SK-N-SH (cell line): ENCODE results near the gene LMX1A. TPM values are rescaled to one million over a fixed set of nuclear protein-coding genes. Genes with fewer than 3 reads are reported as not detected.

Source experiments
- CTCF ChIA-PET: fragments of 300-600, 350-600 bp; formaldehyde crosslinking; extraction: SDS; loops from one replicate; lab custom pipeline; 2021; lab: Yijun Ruan, JAX
- POLR2A ChIA-PET: fragments of 350-600 bp; sonication (Branson Sonifier 250); formaldehyde crosslinking; extraction: SDS; loops from one replicate; lab custom pipeline; 2020; ENCODE audit warnings: antibody characterized with exemption, inconsistent platforms; lab: Yijun Ruan, JAX
- DNase-seq: peaks from one replicate; pipeline ENCODE4 v3.0.0; 2012
- H2AFZ ChIP-seq: fragments of 200-600 bp; sonication (generic); 2 replicates; pipeline ENCODE4 v1.8.1; 2016; ENCODE audit warnings: antibody characterized with exemption, mild to moderate bottlenecking, low read depth
- H3F3A ChIP-seq: fragments of 200-600 bp; sonication (generic); replicated peaks from 2 replicates; pipeline ENCODE3; 2016; ENCODE audit warnings: antibody characterized with exemption, mild to moderate bottlenecking; ENCODE audit not compliant: insufficient read depth
- H3K27ac ChIP-seq, 2 experiments: fragments of 200-500 bp in 1 of 2; fragments of 200-600 bp in 1 of 2; sonication (Bioruptor generic) in 1 of 2; sonication (generic), shearing (Covaris generic) in 1 of 2; 2 replicates each; pipeline versions ENCODE4 v1.5.1 to v1.6.1; 2014 to 2016; ENCODE audit warnings: low read depth in 2 of 2, inconsistent platforms in 1 of 2, low read length in 1 of 2, mild to moderate bottlenecking in 1 of 2, mixed read lengths in 1 of 2
- H3K27me3 ChIP-seq: fragments of 200-600 bp; sonication (generic), shearing (Covaris generic); 2 replicates; pipeline ENCODE4 v1.6.1; 2016; ENCODE audit warnings: mixed run types; ENCODE audit not compliant: insufficient read depth
- H3K36me3 ChIP-seq, 2 experiments: fragments of 200-500 bp in 1 of 2; fragments of 200-600 bp in 1 of 2; sonication (Bioruptor generic) in 1 of 2; sonication (generic) in 1 of 2; replicated peaks in 1 of 2; 2 replicates each; pipeline versions ENCODE3 to v1.5.1; 2014 to 2016; ENCODE audit warnings: low read length in 1 of 2, mild to moderate bottlenecking in 1 of 2; ENCODE audit not compliant: insufficient read depth in 2 of 2, control insufficient read depth in 1 of 2
- H3K4me1 ChIP-seq, 2 experiments: fragments of 200-500 bp in 1 of 2; fragments of 200-600 bp in 1 of 2; sonication (Bioruptor generic) in 1 of 2; sonication (generic), shearing (Covaris generic) in 1 of 2; 2 replicates each; pipeline versions ENCODE4 v1.5.1 to v1.6.1; 2014 to 2016; ENCODE audit warnings: low read depth in 1 of 2, low read length in 1 of 2, mixed run types in 1 of 2; ENCODE audit not compliant: insufficient read depth in 2 of 2, control insufficient read depth in 1 of 2
- H3K4me2 ChIP-seq: fragments of 200-600 bp; sonication (generic), shearing (Covaris generic); 2 replicates; pipeline ENCODE4 v1.6.1; 2017; ENCODE audit warnings: mixed run types
- H3K4me3 ChIP-seq, 2 experiments: fragments of 200-500 bp in 1 of 2; fragments of 200-600 bp in 1 of 2; sonication (Bioruptor generic) in 1 of 2; sonication (generic), shearing (Covaris generic) in 1 of 2; 2 replicates each; pipeline versions ENCODE4 v1.5.1 to v1.8.1; 2014 to 2016; ENCODE audit warnings: low read depth in 2 of 2, inconsistent platforms in 1 of 2, low read length in 1 of 2, mild to moderate bottlenecking in 1 of 2, mixed read lengths in 1 of 2, moderate library complexity in 1 of 2
- H3K79me2 ChIP-seq: fragments of 200-600 bp; sonication (generic); 2 replicates; pipeline ENCODE4 v1.8.1; 2017; ENCODE audit warnings: mild to moderate bottlenecking; ENCODE audit not compliant: insufficient read depth
- H3K9ac ChIP-seq: fragments of 200-600 bp; sonication (generic); 2 replicates; pipeline ENCODE4 v1.6.1; 2017; ENCODE audit warnings: mixed run types
- H3K9me2 ChIP-seq: fragments of 200-600 bp; sonication (generic); 2 replicates; pipeline ENCODE4 v1.6.1; 2017; ENCODE audit warnings: mixed run types
- H3K9me3 ChIP-seq: fragments of 200-600 bp; sonication (generic); 2 replicates; pipeline ENCODE4 v1.6.1; 2017; ENCODE audit warnings: mixed run types, mild to moderate bottlenecking, moderate library complexity
- H4K20me1 ChIP-seq: fragments of 200-600 bp; sonication (generic); 2 replicates; pipeline ENCODE4 v1.6.1; 2017; ENCODE audit warnings: mild to moderate bottlenecking, mixed run types; ENCODE audit not compliant: insufficient read depth
- ELF1 ChIP-seq: IDR thresholded peaks from 2 replicates; pipeline ENCODE4 v1.4.0; 2012
- EP300 ChIP-seq, 2 experiments: IDR thresholded peaks; 2 replicates each; pipeline versions ENCODE4 v1.4.0 to v1.6.1; 2012; ENCODE audit warnings: borderline replicate concordance in 1 of 2, low read depth in 1 of 2, low read length in 1 of 2
- FOSL2 ChIP-seq: IDR thresholded peaks from 2 replicates; pipeline ENCODE4 v1.4.0; 2012; ENCODE audit warnings: low read depth, mild to moderate bottlenecking, moderate library complexity, borderline replicate concordance
- FOXJ3 ChIP-seq: sonication (generic); formaldehyde crosslinking; IDR thresholded peaks from 2 replicates; pipeline ENCODE4 v1.5.1; 2020; ENCODE audit warnings: mild to moderate bottlenecking, missing genetic modification reagents
- GABPA ChIP-seq: IDR thresholded peaks from 2 replicates; pipeline ENCODE4 v1.4.0; 2012; ENCODE audit warnings: low read depth, mild to moderate bottlenecking
- GATA2 ChIP-seq: sonication (generic); formaldehyde crosslinking; IDR thresholded peaks from 2 replicates; pipeline ENCODE4 v1.5.0; 2020; ENCODE audit warnings: mild to moderate bottlenecking, missing genetic modification reagents
- MEF2A ChIP-seq: IDR thresholded peaks from 2 replicates; pipeline ENCODE4 v1.4.0; 2012; ENCODE audit warnings: low read depth, borderline replicate concordance
- MXI1 ChIP-seq: IDR thresholded peaks from 2 replicates; pipeline ENCODE4 v1.6.1; 2012; ENCODE audit warnings: mild to moderate bottlenecking, low read depth, low read length, improper control_type of control experiment
- NRF1 ChIP-seq: IDR thresholded peaks from 2 replicates; pipeline ENCODE4 v1.6.1; 2012; ENCODE audit warnings: low read depth, mild to moderate bottlenecking, low read length
- POLR2AphosphoS5 ChIP-seq: IDR thresholded peaks from 2 replicates; pipeline ENCODE4 v1.6.1; 2012; ENCODE audit warnings: low read depth, low read length
- TCF12 ChIP-seq: IDR thresholded peaks from 2 replicates; pipeline ENCODE4 v1.4.0; 2012
- USF1 ChIP-seq: IDR thresholded peaks from 2 replicates; pipeline ENCODE4 v1.4.0; 2012; ENCODE audit warnings: low read depth, borderline replicate concordance
- USF2 ChIP-seq: fragments of 150-350 bp; IDR thresholded peaks from 2 replicates; pipeline ENCODE4 v1.6.1; 2017; ENCODE audit warnings: antibody characterized with exemption, low read length, low read depth, borderline replicate concordance
- ZBTB33 ChIP-seq: IDR thresholded peaks from 2 replicates; pipeline ENCODE4 v1.4.0; 2012; ENCODE audit warnings: low read depth, borderline replicate concordance
- WGBS: methylation state at CpG from one replicate; pipeline ENCODE4 v1.1.6; 2017; ENCODE audit warnings: low lambda C conversion rate; 5-methylcytosine and 5-hydroxymethylcytosine counted together
- polyA plus RNA-seq, 3 experiments: library from polyadenylated mRNA; depleted of rRNA; stranded (reverse); fragments of >200 nt; gene quantifications; 2 replicates each; pipeline ENCODE4 v1.2.3, GENCODE V29; 2012
- TF ChIP-seq, protein P1 (sequence below): IDR thresholded peaks from 2 replicates; pipeline ENCODE4 v1.6.1; 2012; ENCODE audit warnings: mild to moderate bottlenecking, low read depth, low read length, moderate library complexity

The LMX1A gene
- polyA plus RNA-seq, 1 of the 3 experiments (the other 2 are of a cell fraction), result not detected

GRCh38 chr1:165191087-165191486 lies 165.4 kb downstream of the LMX1A start:
- ChIA-PET CTCF (no interaction called here), POLR2A (no interaction called here)
- no peak overlapping the region for H3K9ac ChIP-seq
- H3K36me3 ChIP-seq, result no peaks in the 10 kb centered on the region
- no peaks in the 10 kb centered on the region for H3K4me1 ChIP-seq
- no peak overlapping the region for H3K27ac ChIP-seq
- H3K79me2 ChIP-seq, result no peaks in the 10 kb centered on the region
- H3K4me3 ChIP-seq, result no peak overlapping the region
- WGBS, result 23% methylated on average over 4 of the region's 4 CpGs
- TF ChIP-seq GATA2 (CRISPR knock-in tag), result no peak
- no peak for TF ChIP-seq USF2
- TF ChIP-seq ZBTB33, result no peak
- TF ChIP-seq TCF12, result no peak
- no peak for TF ChIP-seq POLR2AphosphoS5
- TF ChIP-seq ELF1, result no peak
- no peak for TF ChIP-seq NRF1
- TF ChIP-seq EP300 (IDR thresholded peaks at IDR 0.05; ENCODE audit: borderline replicate concordance in 1 of 2, low read depth in 1 of 2, low read length in 1 of 2), result no peak
- TF ChIP-seq, protein P1, sequence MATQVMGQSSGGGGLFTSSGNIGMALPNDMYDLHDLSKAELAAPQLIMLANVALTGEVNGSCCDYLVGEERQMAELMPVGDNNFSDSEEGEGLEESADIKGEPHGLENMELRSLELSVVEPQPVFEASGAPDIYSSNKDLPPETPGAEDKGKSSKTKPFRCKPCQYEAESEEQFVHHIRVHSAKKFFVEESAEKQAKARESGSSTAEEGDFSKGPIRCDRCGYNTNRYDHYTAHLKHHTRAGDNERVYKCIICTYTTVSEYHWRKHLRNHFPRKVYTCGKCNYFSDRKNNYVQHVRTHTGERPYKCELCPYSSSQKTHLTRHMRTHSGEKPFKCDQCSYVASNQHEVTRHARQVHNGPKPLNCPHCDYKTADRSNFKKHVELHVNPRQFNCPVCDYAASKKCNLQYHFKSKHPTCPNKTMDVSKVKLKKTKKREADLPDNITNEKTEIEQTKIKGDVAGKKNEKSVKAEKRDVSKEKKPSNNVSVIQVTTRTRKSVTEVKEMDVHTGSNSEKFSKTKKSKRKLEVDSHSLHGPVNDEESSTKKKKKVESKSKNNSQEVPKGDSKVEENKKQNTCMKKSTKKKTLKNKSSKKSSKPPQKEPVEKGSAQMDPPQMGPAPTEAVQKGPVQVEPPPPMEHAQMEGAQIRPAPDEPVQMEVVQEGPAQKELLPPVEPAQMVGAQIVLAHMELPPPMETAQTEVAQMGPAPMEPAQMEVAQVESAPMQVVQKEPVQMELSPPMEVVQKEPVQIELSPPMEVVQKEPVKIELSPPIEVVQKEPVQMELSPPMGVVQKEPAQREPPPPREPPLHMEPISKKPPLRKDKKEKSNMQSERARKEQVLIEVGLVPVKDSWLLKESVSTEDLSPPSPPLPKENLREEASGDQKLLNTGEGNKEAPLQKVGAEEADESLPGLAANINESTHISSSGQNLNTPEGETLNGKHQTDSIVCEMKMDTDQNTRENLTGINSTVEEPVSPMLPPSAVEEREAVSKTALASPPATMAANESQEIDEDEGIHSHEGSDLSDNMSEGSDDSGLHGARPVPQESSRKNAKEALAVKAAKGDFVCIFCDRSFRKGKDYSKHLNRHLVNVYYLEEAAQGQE, result no peak
- no peak for TF ChIP-seq GABPA
- no peak for TF ChIP-seq MXI1
- TF ChIP-seq MEF2A, result no peak
- TF ChIP-seq FOSL2, result no peak
- no peak for TF ChIP-seq FOXJ3 (CRISPR knock-in tag)
- TF ChIP-seq USF1, result no peak
- no peaks in the 10 kb centered on the region for H3K9me2 ChIP-seq
- H2AFZ ChIP-seq, result no peak overlapping the region
- DNase-seq, result no peak
- H3K9me3 ChIP-seq, result no peaks in the 10 kb centered on the region
- H4K20me1 ChIP-seq, result no peaks in the 10 kb centered on the region
- no peaks in the 10 kb centered on the region for H3K27me3 ChIP-seq
- H3F3A ChIP-seq, result no peaks in the 10 kb centered on the region
- no peak overlapping the region for H3K4me2 ChIP-seq
